ENCODE measurements around the gene COG7.

DNA sequence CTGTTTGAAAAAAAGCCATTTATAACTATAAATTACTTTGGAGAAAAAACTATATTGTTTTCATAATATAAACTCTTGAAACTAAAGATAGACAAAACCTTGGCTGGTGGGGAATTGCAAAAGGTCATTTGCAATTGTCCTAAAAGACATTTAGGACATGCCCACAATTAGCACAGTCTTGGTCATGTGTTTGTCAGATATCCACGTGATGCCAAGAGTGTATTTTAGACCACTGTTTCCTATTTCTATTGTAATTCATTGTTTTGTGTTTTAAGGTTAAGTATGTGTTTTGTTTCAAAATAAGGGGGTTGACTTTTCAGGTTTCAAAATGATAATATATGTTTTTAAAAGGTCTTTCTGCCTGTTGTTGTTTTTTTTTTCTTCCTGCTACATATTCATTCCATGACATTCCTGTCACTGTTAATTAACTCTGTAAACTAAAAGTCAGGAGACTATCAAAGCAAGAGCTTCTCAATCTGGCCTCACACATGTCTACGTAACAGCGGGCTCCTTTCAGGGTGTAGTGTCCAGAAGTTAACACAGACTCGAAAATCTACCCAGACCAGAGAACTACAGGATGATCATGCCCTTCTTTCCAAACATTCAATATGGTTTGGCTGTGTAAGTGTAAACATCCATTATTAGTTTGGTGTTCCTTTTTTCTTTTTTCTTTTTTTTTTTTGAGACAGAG lies 58.7 kb downstream of the COG7 start:
- TF ChIP-seq, protein P1, sequence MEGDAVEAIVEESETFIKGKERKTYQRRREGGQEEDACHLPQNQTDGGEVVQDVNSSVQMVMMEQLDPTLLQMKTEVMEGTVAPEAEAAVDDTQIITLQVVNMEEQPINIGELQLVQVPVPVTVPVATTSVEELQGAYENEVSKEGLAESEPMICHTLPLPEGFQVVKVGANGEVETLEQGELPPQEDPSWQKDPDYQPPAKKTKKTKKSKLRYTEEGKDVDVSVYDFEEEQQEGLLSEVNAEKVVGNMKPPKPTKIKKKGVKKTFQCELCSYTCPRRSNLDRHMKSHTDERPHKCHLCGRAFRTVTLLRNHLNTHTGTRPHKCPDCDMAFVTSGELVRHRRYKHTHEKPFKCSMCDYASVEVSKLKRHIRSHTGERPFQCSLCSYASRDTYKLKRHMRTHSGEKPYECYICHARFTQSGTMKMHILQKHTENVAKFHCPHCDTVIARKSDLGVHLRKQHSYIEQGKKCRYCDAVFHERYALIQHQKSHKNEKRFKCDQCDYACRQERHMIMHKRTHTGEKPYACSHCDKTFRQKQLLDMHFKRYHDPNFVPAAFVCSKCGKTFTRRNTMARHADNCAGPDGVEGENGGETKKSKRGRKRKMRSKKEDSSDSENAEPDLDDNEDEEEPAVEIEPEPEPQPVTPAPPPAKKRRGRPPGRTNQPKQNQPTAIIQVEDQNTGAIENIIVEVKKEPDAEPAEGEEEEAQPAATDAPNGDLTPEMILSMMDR (IDR thresholded peaks at IDR 0.05) = no peak
- TF ChIP-seq POLR2A (IDR thresholded peaks at IDR 0.05) = no peak
- no peak for TF ChIP-seq POLR2AphosphoS5 (IDR thresholded peaks at IDR 0.05)

All from breast epithelium (tissue), 3 donors.